ENCODE results near the gene METTL15.

- no peak for TF ChIP-seq POLR2A (IDR thresholded peaks at IDR 0.05; ENCODE audit: low read length)
- TF ChIP-seq GATA1 (IDR thresholded peaks at IDR 0.05; ENCODE audit: low read depth, low read length), result no peak
Observed at GRCh38 chr11:28090052-28090749, 18.0 kb upstream of the METTL15 start.
